ENCODE measurements around the gene MUC2.

- TF ChIP-seq CTCF (IDR thresholded peaks at IDR 0.05) (no peak), POLR2AphosphoS5 (IDR thresholded peaks at IDR 0.05) (no peak), POLR2A (IDR thresholded peaks at IDR 0.05) (no peak), EP300 (IDR thresholded peaks at IDR 0.05) (no peak)
These were observed 49.1 kb upstream of the MUC2 start for GRCh38 chr11:1025410-1026162.

Data from sigmoid colon (tissue), 4 donors.